Measurements from ENCODE around the gene NPR3.

The NPR3 gene

DNA sequence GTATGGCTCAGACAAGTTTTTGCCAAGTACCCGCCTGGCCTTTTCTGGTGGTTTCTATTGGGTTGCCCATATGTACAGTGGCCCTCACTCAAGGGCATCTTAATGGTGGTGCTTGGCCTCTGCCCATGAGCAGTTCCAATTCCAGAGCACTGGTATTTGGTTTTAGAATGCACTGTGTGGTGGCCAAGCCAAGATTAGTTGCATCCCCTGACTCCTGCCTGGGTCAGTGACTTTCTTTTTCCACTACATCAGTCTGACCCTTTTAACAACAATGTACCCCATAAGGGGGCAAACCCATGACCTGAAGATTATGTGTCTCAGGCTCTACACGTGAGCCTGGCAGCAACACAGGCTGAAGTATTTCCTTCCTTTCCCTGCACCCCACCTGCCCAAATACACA, 34.2 kb downstream of the NPR3 start:
- Histone ChIP-seq H3K27ac (no peak overlapping the region), H3K4me3 (no peak overlapping the region)

DNA sequence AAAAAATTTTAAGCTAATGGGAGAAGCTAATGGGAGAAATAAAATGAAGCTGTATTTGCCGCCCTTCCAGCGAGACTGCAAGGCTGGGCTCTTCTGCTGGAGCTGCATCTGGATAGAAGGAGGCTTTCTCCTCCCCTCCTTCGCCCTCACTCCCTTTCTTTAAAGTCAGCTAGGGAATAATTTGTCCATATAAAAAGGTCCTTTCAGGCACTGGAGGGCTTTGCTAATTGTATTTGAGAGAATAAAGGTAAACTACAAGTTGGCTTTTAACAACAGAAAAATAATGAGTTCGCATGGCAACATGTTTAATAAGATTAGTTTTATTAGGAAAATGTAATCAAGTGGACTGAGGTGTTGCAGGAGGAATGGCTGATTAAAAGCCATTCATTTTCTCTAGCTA, 41.3 kb downstream of the NPR3 start:
- Histone ChIP-seq H3K4me3 (no peak overlapping the region), H3K27ac (no peak overlapping the region)

DNA sequence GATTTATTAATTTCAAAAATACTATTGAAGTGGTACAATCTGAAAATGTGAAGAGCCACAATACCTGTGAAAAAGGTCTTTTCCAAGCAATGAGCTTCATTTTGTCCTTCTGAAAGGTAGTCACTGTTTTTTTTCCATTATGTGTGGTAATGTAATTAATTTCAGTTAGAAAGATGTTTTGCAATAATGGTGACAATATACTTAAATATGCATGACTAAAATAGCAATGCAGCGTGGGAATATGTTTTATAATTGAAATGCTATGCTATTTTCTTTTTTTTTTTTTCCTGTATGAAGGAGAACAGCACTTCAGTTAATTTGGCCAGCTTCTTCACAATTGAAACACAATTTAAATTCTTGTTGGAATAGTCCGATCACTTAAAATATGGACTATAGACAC, 41.9 kb downstream of the NPR3 start:
- Histone ChIP-seq H3K27ac (no peak overlapping the region), H3K4me3 (no peak overlapping the region)

DNA sequence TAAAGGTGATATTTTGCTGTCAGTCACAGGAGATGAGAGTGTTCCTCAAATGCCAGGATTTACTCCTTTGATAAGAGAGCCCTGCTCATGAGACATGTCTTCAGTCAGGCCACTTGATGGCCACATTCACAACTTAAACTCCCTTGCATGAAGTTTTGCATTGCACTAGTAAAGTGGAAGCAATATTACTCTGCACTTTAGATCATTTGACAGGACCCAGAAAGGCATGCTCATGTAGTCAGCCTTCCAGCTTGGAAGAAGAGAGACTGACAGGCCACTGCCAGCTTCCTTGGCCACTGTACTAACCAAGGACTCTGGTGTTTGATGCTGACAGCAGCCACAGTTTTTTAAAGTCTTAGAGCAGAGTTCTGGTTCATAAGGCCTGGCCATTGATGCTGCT, 42.6 kb downstream of the NPR3 start:
- no peak overlapping the region for H3K4me3 ChIP-seq
- no peak overlapping the region for H3K27ac ChIP-seq

DNA sequence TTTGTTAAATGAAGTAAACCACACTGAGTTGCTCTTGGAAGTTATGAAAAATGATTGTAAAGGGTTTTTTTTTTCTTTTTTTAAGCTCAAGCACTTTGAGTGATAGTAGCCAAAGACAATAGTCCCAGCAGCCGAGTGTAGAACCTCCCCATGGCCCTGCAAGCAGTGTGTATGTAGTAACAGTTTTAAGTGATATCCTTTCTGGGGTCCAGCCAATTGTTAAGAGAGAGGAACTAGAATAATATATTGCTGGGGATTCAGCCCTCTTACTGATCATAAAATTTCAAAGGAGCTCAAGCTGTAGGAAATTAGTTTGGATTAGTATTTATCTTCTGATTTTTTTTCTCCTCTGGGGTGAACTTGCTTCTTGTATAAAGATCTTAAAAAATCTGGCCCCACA, 43.2 kb downstream of the NPR3 start:
- H3K27ac ChIP-seq = no peak overlapping the region

DNA sequence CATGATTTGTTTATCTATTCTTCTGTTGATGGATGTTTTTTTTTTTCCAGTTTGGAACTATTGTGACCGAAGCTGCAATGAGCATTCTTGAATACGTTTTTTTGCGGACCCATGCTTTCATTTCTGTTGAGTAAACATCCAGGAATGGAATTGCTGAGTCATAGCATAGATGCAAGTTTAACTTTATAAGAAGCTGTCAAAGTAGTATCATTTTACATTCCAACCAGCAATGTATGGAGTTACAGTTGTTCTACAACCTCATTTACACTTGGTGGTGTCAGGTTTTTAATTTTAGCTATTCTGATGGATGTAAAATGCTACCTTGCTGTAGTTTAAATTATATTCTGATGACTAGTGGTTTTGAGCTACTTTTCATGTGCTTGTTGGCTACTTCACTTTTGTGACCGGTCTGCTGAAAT, 49.0 kb downstream of the NPR3 start:
- H3K4me3 ChIP-seq = no peak overlapping the region
- no peak overlapping the region for H3K27ac ChIP-seq

More for the DNA sequence above, 43.2 kb downstream of the NPR3 start:
- no peak overlapping the region for H3K4me3 ChIP-seq

DNA sequence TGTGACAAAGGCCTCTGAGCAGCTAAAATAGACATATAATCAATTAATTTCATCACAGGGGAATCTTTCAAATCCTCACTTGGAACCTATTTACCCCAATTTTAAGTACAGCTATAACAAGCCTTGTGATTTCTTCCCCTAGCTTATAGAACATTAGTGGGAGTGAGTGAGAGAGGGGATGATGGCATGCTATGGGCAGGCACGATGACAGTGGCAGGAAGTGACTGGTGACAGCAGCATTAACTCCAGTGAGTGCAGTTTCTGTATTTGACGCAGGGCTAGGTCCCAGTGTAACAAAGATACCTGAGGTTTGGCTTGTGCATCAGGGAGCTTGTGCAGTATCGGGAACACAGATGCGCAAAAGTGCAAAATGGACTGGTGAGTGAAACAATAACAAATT, 54.1 kb downstream of the NPR3 start:
- no peak overlapping the region for H3K4me3 ChIP-seq
- no peak overlapping the region for H3K27ac ChIP-seq

DNA sequence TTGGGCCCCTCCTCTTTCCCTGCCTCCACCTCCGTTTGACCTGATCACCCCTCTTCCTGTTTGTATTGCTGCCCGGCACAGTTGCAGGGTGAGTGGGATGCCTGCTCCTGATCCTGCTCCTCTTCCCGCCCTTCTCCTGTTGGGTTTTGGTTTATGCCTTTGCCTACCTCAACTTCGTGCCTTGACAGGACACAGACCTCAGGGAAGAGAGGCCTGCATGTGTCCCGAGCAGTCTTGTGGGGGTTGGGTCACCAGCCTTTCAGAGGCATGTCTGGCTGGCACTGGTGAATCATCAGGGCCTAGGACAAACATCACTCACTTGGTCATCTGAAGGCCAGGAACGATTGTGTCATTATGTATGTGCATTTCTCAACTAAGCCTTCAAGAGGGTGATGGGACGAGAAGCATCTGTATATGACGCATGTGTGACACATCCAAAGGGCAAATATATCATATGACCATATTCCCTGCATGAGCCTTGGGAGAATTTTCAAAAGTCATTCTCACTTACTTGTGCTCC, 56.9 kb downstream of the NPR3 start:
- H3K27ac ChIP-seq = no peak overlapping the region
- no peak overlapping the region for H3K4me3 ChIP-seq

DNA sequence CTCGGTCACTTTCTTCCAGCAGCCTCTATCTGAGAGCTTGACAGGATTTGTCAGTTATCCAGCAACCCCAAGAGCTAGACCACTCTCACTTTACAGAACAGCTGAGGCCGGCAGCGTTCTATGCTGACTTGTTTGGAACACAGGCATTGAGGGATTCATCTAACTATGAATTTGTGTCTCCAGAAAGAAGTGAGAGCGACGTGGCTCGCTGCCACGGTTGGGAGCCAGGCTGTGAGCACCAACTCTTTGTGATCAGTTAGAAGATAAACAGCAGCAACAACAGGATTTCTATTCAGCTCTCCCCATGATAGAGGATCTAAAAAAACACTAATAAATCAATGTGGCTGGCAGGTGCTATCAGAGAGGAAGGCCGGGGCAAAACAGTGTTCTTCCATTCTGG, 58.6 kb downstream of the NPR3 start:
- no peak overlapping the region for H3K27ac ChIP-seq
- no peak overlapping the region for H3K4me3 ChIP-seq

DNA sequence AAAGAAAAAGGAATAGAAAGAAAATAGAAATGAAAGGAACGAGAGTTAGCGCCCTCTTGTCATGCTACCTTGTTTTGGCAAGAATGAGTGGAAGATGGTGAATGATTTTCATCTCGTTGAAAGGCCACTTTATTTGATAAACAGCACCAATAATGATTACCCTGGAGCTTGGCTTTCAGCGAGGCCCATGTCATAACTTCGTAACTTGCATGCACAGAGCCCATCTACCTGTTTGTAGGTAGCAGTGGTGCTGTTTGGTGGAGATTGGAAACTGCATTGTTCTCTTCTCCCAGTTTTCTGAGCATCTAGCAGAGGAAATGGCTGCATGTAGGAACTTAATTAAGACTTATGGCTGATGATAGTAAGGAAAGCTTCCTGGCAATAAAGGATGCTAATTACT, 59.3 kb downstream of the NPR3 start:
- no peak overlapping the region for H3K27ac ChIP-seq

DNA sequence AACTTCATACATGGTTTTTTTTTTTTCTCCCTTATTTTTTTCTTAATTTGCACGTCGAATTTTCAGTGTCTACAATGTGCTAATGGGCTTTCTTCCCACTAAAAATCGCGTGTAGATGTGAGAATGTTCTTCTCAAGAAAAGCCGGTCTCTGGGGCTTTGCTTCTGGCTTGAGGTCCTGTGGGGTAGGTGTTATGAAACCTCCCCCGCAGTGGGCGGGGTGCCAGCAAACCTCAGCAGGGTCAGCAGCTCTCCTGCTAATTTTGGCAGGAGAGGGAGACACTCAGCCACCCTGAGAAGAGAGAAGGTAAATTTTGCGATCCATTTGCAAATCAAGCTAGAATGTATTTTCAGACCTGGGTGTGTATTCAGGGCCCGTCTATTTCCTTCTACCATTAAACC, 59.9 kb downstream of the NPR3 start:
- no peak overlapping the region for H3K27ac ChIP-seq
- no peak overlapping the region for H3K4me3 ChIP-seq

More for the DNA sequence above, 59.3 kb downstream of the NPR3 start:
- H3K4me3 ChIP-seq = no peak overlapping the region

DNA sequence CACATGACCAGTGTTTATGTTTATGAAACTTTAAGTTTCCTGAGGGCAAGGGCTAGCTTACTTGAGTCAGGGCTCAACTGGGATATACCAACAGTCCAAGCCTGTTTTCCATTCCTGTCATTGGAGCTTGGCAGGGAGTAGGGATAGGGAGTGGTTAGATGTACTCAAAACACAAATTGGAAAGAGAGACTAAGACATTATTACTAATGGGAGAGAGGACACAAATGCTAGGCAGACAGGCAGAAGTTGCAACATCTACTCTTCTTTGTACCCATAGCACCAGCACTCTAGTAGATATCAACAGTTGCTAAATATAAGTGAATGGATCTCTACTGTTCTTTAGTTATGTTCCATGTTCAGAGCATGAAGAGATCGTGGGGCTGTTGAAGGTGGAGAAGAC, 62.8 kb downstream of the NPR3 start:
- H3K4me3 ChIP-seq = no peak overlapping the region
- no peak overlapping the region for H3K27ac ChIP-seq

DNA sequence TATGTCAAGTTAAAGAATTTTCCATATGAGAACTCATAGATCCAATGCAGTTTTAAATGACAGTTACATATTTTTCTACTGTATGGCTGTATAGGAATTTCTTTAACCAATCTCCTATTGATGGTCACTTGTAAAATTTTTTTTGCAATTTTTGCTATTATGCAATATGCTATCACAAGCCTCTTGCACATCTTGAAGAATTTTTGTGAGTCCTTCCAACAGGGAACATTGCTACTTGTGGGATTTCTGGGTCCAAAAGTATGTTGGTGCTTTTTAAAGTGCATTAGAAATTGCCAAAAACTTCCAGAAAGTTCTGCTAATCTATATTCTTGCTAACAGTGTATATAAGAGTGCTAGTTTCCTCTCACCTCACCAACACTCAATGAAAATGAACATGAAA, 65.1 kb downstream of the NPR3 start:
- Histone ChIP-seq H3K4me3 (no peak overlapping the region), H3K27ac (no peak overlapping the region)

DNA sequence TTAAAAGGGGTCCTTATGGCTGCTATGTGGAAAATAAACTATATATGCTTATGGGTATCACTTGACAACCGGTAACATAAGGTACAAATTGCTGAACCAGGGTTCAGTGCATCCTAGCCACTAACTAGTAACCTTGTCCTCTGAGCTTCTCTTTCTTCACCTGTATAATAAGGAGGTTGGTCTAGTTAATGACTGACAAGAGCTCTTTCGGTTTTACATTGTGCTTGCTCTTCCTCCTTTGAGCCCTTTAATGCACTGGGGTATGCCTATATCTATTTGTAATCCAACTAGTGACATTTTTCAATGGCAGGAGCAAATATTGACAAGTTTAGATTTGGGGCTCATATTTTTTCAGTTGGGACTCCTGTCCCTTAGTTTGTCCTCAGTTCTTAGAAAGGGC, 66.1 kb downstream of the NPR3 start:
- H3K27ac ChIP-seq = no peak overlapping the region

DNA sequence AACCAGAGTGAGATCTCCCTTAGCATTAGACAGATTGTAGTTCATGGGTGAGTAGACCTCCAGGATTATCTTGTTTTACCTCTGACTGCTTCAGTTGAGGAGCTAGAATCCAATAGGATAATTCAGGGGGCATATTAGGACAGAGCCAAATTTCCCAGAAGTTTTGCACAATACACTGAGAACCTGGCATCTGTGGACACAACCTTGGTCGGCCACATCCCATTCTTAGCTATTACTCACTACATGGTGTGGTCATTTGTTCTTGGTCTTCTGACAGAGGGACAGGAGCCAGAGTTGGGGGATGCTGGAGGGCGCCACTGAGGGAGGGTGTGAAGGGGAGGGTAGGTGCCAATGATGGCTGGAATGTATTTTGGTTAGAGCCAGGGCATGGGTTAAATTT, 66.6 kb downstream of the NPR3 start:
- Histone ChIP-seq H3K27ac (no peak overlapping the region), H3K4me3 (no peak overlapping the region)

More for the DNA sequence above, 66.1 kb downstream of the NPR3 start:
- no peak overlapping the region for H3K4me3 ChIP-seq

DNA sequence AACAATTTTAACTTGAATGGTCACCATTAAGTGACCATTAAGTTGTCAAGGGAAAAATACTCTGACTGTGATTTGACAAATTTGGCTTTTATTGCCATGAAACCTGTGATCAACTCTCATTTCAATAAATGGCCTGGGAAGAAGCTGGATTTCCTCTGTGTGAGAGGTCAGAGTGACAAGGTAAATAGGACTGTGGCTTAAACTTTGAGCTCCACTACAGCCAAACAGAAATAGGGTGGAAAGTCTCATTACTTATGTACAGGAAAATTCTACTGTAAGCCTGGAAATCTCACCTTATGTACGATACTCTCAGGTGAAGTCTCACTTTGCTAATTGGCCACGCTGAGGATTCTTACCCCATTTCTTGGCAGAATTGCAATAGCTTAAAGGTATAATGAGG, 67.3 kb downstream of the NPR3 start:
- Histone ChIP-seq H3K4me3 (no peak overlapping the region), H3K27ac (no peak overlapping the region)

DNA sequence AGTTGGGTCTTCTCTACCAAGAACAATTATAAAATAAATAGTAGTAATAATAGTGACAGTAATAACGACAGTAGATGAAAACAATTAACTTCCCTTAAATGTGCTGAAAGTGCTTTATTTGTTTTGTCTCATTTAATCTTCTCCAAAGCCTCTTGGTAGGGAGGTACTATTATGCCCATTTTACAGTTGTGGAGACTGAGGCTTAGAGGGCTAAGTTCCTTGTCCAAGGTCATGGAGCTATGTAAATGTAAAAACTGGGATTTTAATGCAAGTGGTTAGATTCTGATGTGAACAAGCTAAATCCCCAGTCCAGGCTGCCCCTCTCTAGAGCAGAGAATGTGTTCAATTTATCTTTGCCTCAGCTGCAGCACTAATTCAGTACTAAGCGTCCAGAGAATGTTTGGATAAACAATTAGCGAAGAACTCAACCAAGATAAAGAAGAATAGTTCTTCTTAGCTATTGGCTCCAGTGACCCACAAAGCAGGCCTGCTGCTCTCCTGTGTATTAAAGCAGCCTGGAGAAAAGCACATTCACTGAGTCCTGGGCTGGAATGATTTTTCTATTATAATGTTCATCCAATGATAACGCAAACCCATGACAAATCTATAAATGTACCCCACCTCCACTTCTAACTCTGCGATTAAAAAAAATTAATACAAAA, 68.8 kb downstream of the NPR3 start:
- Histone ChIP-seq H3K4me3 (no peak overlapping the region), H3K27ac (no peak overlapping the region)

DNA sequence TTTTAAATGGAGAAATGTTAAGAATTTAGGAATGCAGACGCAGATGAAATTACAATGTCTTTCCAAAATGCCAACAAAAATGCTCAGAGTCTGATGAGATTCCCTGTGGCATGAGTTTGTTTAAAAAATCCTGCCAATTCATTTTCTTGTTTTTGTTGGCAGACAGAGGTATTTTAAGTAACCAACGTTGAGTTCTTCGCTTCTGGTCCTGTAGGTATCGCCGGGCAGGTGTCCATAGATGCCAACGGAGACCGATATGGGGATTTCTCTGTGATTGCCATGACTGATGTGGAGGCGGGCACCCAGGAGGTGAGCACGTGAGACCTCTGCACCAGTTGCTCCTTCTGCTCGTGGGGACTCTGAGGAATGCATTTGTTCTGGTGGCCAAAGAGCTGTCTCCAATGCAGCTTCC, 69.4 kb downstream of the NPR3 start:
- no peak overlapping the region for H3K4me3 ChIP-seq
- H3K27ac ChIP-seq = no peak overlapping the region

DNA sequence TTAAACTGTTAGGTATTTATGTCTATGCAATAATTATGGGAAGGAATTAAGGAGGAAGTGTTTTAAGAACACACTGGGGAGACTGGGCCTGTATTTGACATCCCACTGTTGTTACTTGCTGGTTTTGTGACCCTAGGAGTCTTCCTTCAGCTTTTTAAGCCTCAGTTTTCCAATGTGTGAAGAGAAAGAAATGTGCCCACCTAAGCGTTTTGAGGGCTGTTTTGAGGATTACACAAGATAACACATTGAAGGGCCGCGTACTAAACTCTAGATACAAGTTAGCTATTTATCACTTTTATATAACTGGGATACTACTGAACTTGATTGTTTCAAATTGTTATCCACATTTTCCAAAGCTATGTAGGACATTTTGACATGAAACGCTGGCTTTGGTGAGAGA, 72.5 kb downstream of the NPR3 start:
- Histone ChIP-seq H3K27ac (no peak overlapping the region), H3K4me3 (no peak overlapping the region)

DNA sequence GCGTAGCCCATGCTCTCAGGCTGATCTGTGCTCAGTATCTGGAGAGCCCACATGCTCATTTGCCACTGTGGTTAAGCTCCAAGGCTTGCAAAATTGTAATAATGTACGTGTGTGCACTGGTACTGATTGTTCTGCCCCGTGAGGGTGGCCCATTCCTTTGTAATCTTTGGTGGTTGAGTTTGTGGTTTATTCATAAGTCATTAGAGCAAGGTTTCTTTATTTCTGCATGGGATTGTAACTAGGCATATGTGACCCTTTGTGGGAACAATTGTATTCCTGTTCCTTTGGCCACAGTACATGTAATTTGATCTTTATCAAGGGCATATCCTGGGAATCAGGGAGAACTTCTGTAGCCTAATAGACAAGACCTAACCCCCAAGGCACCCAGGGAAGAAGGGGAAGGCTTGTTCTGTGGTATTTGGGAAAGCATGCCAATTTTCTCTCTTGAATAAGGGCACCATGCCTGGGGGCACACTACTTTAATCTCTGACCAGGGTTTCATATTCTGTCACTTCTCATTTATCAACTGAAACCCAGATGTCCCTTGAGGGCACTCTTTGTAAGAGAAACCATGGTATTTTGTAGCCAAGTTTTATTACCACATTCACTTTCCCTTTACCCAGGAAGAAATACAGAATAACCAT, 74.6 kb downstream of the NPR3 start:
- Histone ChIP-seq H3K4me3 (no peak overlapping the region), H3K27ac (no peak overlapping the region)

DNA sequence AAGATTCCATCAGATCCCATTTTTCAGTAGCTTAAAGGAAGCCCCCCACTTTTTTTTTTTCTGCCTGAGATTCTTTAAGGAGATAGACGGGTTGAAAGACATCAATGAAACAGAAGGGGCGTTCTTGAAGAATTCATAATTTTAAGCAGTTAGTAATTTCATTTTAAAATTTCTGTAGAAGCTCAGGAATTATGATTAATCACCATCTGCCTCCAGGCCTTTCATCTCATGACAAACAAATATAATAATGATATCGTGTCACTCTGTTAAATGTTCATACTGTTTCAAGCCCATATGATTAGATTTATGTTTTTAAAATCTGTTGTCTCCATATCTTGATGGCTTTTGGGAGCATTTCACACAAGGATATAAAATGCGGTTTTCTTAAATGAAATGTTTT, 75.2 kb downstream of the NPR3 start:
- H3K4me3 ChIP-seq = no peak overlapping the region
- H3K27ac ChIP-seq = no peak overlapping the region

Measured in skin epidermis (tissue), 12 donors.